Right atrium auricular region (tissue), 2 donors: ENCODE results near the gene SMCHD1. TPM values are rescaled to one million over a fixed set of nuclear protein-coding genes. Genes with fewer than 3 reads are reported as not detected.
"Not testable (repeated sequence)": the region's sequence is repeated elsewhere in the genome, so short reads cannot be mapped to it uniquely, and the experiment has no call there.

Experiments used
- DNase-seq: peaks from one replicate; pipeline ENCODE4 v3.0.0-alpha.2; 2019; ENCODE audit warnings: low spot score
- H3K27ac ChIP-seq, 2 donors: fragments of 200-600 bp; sonication (generic); 1 replicate in 1 of 2; 2 replicates in 1 of 2; pipeline ENCODE4 v1.5.1; 2016 to 2019
- H3K27me3 ChIP-seq, 2 donors: fragments of 200-600 bp; sonication (generic); one replicate each; pipeline versions ENCODE4 v1.5.1 to v1.6.0; 2017 to 2019
- H3K36me3 ChIP-seq: fragments of 200-600 bp; sonication (generic); one replicate; pipeline ENCODE4 v1.5.1; 2016
- H3K4me1 ChIP-seq, 2 donors: fragments of 200-600 bp; sonication (generic); one replicate each; pipeline versions ENCODE4 v1.5.1 to v1.6.0; 2017 to 2019
- H3K4me3 ChIP-seq, 2 donors: fragments of 200-600 bp; sonication (generic); 1 replicate in 1 of 2; 2 replicates in 1 of 2; pipeline ENCODE4 v1.5.1; 2017 to 2019; ENCODE audit warnings: mild to moderate bottlenecking in 1 of 2, moderate library complexity in 1 of 2
- H3K9me3 ChIP-seq, 2 donors: fragments of 200-600 bp; sonication (generic); one replicate each; pipeline ENCODE4 v1.5.1; 2019
- total RNA-seq, 2 donors: library from RNA; depleted of rRNA; stranded (reverse); fragments of >200 nt; gene quantifications; one replicate each; pipeline ENCODE4 v1.1.0, GENCODE V29; 2016
- TF ChIP-seq, protein P1 (sequence below), 2 donors: fragments of 200-600 bp; sonication (generic); IDR thresholded peaks; one replicate each; pipeline ENCODE4 v1.5.1; 2019; ENCODE audit warnings: antibody characterized with exemption in 2 of 2

The SMCHD1 gene
- total RNA-seq, 2 donors from 2014 or later: 27.8 to 34.0 TPM

DNA sequence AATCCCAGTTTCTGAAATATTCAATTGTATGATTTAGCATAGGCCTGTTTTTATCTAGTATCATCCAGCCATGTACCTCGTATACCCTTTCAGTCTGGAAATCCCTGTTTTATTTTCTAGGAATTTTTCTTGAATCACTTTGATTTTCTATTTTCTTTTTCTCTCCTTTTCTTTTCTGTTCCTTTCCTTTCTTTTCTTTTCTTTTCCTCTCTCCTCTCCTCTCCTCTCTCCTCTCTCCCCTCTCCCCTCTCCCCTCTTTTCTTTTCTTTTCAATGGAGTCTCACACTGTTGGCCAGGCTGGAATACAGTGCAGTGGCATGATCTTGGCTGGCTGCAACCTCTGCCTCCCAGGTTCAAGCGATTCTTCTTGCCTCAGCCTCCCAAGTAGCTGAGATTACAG lies 63.5 kb downstream of the SMCHD1 start:
- H3K9me3 ChIP-seq: no peaks in the 10 kb centered on the region
- no peaks in the 10 kb centered on the region for H3K27me3 ChIP-seq
- no peak overlapping the region for H3K27ac ChIP-seq
- DNase-seq: no peak
- H3K4me1 ChIP-seq: peaks cover 0 to 12% of the 10 kb centered on the region in 2 donors
- peaks cover 48% of the 10 kb centered on the region for H3K36me3 ChIP-seq
- TF ChIP-seq, protein P1, sequence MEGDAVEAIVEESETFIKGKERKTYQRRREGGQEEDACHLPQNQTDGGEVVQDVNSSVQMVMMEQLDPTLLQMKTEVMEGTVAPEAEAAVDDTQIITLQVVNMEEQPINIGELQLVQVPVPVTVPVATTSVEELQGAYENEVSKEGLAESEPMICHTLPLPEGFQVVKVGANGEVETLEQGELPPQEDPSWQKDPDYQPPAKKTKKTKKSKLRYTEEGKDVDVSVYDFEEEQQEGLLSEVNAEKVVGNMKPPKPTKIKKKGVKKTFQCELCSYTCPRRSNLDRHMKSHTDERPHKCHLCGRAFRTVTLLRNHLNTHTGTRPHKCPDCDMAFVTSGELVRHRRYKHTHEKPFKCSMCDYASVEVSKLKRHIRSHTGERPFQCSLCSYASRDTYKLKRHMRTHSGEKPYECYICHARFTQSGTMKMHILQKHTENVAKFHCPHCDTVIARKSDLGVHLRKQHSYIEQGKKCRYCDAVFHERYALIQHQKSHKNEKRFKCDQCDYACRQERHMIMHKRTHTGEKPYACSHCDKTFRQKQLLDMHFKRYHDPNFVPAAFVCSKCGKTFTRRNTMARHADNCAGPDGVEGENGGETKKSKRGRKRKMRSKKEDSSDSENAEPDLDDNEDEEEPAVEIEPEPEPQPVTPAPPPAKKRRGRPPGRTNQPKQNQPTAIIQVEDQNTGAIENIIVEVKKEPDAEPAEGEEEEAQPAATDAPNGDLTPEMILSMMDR (IDR thresholded peaks at IDR 0.05): no peak
- H3K4me3 ChIP-seq: no peak overlapping the region

DNA sequence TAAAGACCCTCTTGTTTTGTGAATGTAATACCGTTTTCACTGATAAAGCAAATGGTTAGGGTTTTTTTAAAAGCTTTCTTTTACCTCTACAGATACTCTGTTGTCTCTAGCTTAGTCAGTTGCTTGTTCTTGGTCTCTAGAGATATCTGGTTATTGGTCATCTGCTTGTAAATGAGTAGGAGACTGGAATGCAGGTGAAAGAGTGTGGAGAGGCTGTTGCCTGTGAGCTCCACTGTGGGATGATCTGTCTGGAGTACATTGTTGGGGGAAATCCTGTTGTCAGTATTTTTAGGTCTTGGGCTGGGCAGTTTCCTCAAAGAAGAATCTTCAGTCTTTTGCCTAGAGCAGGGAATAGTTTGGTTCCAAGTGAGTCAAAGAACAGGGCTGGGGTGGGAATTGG lies 67.7 kb downstream of the SMCHD1 start:
- no peak for DNase-seq
- H3K9me3 ChIP-seq: no peaks in the 10 kb centered on the region
- H3K4me1 ChIP-seq: no peaks in the 10 kb centered on the region
- peaks cover 68% of the 10 kb centered on the region for H3K36me3 ChIP-seq
- H3K27ac ChIP-seq: no peak overlapping the region
- H3K4me3 ChIP-seq: no peak overlapping the region
- TF ChIP-seq, protein P1 (IDR thresholded peaks at IDR 0.05): no peak
- H3K27me3 ChIP-seq: no peaks in the 10 kb centered on the region

DNA sequence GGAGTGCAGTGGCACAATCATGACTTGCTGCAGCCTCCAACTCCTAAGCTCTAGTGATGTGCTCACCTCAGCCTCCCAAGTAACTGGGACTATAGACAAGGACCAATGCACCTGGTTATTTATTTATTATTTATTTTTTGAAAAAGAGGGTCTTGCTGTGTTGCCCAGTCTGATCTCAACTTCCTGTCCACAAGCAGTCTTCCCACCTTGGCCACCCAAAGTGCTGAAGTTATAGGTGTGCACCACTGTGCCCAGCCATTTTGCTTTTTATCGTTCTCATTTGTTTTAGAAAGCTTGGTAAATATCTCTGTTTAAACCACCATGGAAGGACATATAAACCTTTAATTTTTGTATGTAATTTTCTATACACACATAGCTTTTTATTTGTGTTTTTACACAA lies 74.2 kb downstream of the SMCHD1 start:
- no peak overlapping the region for H3K27ac ChIP-seq
- no peak overlapping the region for H3K4me3 ChIP-seq
- H3K9me3 ChIP-seq: no peaks in the 10 kb centered on the region
- H3K36me3 ChIP-seq: peaks cover 60% of the 10 kb centered on the region
- no peaks in the 10 kb centered on the region for H3K4me1 ChIP-seq
- no peak for DNase-seq
- TF ChIP-seq, protein P1 (IDR thresholded peaks at IDR 0.05): no peak
- no peaks in the 10 kb centered on the region for H3K27me3 ChIP-seq

DNA sequence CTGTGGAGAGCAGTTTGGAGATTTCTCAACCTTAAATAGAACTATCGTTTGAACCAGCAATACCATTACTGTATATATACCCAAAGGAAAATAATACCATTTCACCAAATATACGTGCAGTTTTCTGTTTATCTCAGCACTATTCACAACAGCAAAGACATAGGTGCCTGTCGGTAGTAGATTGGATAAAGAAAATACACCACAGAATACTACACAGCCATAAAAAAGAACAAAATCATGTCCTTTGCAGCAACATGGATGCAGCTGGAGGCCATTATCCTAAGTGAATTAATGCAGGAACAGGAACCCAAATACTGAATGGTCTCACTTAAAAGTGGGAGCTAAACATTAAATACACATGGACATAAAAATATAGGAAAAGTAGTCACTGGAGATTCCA lies 81.3 kb downstream of the SMCHD1 start:
- Histone ChIP-seq H3K4me1 (no peaks in the 10 kb centered on the region), H3K9me3 (no peaks in the 10 kb centered on the region), H3K36me3 (peaks cover 74% of the 10 kb centered on the region), H3K27me3 (no peaks in the 10 kb centered on the region), H3K4me3 (no peak overlapping the region), H3K27ac (no peak overlapping the region)
- TF ChIP-seq, protein P1 (IDR thresholded peaks at IDR 0.05): no peak
- no peak for DNase-seq

DNA sequence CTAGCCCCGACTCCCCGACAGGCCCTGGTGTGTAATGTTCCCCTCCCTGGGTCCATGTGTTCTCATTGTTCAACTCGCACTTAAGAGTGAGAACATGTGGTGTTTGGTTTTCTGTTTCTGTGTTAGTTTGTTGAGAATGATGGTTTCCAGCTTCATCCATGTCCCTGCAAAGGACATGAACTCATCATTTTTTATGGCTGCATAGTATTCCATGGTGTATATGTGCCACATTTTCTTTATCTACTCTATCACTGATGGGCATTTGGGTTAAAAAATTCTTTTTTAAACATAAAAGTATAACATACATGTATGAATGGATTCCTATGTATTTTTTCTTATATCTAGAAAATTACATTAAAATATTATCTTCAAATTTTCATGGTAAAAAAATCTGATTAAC lies 84.6 kb downstream of the SMCHD1 start:
- not testable (repeated sequence) for H3K27me3 ChIP-seq, H3K4me1 ChIP-seq, DNase-seq, H3K27ac ChIP-seq, H3K9me3 ChIP-seq, H3K4me3 ChIP-seq
- peaks cover 68% of the 10 kb centered on the region for H3K36me3 ChIP-seq

DNA sequence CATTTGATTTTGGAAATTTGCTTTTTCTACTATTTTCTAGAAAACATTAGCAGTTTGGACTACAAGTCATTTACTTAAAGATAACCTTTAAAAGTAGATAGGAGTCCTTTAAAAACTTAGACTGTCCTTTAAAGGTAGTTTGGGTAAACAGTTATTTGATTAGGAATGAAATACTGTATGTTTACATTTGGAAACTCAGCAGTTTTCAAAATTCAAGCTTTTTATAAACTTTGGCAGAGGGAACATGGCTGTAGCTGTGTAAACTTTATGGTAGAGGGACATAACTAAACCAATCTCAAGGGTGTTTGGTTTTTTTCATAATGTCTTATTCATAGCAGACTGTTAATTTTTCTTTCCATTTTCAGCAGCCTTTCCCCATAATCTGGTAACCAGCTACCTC lies 90.7 kb downstream of the SMCHD1 start:
- Histone ChIP-seq H3K9me3 (no peaks in the 10 kb centered on the region), H3K4me1 (no peaks in the 10 kb centered on the region), H3K36me3 (peaks cover 47% of the 10 kb centered on the region), H3K27ac (no peak overlapping the region), H3K27me3 (no peaks in the 10 kb centered on the region), H3K4me3 (no peak overlapping the region)
- TF ChIP-seq, protein P1 (IDR thresholded peaks at IDR 0.05): no peak
- DNase-seq: no peak
